HG03108 (cell line): Measurements from ENCODE around the gene NSUN2.
"Not testable (repeated sequence)": the region's sequence is repeated elsewhere in the genome, so short reads cannot be mapped to it uniquely, and the experiment has no call there.

Experiments used
- ATAC-seq: cut with Tn5 transposase; IDR thresholded peaks from one replicate; pipeline ENCODE4 v1.9.1; 2021; ENCODE audit warnings: moderate library complexity; ENCODE audit not compliant: unreplicated experiment

Gene NSUN2

GRCh38 chr5:6632888-6633468, at the start of gene NSUN2, which contains the start of gene SRD5A1:
Gene NSUN2, minus strand, starts transcription at chr5:6633044. Its CDS starts 65 bp downstream, at chr5:6632979.
Gene SRD5A1, plus strand, starts transcription at chr5:6633440. Its CDS starts 137 bp downstream, at chr5:6633577.
- peak; percentile 86 for ATAC-seq

DNA sequence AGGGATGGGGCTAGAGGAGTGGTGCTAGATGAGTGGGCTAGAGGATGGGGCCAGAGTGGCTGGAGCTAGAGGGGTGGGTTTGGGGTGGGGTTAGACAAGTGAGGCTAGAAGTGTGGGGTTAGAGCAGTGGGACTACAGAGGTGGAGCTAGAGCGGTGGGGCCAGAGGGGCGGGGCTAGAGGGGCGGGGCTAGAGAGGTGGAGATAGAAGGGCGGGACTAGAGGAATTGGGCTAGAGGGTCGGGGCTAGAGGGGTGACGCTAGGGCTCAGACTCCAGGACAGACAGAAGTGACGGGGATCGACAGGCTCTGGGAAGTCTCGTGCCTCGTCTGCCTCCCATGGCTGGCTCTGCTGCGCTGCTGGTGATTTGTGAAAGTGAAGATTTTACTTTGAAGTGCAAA, 49.4 kb upstream of the NSUN2 start:
- ATAC-seq = no peak

DNA sequence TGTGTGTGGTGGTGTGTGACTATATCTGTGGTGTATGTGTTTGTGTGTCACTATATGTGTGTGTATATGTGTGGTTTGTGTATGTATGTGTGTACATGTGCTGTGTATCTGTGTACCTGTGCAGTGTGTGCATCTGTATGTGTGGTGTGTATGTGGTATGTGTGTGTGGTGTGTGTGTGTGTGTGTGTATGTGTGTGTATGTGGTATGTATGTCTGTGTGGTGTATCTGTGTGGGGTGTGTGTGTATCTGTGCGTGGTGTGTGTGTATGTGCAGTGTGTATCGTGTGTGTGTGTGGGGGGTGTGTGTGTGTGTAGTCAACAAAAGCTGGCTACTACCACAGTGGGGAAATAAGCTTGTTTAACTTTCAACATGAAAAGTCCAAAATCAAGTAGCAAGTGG, 48.8 kb upstream of the NSUN2 start:
- ATAC-seq = no peak

DNA sequence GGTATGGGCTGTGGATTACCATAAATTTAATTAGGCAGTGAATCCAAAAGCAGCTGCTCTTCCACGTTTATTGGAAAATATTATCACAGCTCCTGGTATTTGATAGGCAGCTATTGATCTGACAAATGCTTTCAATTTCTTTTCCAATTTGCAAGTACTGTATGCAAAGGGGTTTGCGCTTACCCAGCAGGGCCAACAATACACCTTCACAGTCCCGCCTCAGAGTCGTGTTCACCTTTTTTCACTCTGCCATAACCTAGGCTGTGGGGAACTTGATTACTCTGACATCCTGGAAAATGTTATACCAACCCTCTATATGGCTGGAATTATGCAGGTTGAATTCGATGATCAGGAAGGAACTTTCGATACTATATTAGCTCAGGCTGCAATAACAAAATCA, 48.1 kb upstream of the NSUN2 start:
- no peak for ATAC-seq

DNA sequence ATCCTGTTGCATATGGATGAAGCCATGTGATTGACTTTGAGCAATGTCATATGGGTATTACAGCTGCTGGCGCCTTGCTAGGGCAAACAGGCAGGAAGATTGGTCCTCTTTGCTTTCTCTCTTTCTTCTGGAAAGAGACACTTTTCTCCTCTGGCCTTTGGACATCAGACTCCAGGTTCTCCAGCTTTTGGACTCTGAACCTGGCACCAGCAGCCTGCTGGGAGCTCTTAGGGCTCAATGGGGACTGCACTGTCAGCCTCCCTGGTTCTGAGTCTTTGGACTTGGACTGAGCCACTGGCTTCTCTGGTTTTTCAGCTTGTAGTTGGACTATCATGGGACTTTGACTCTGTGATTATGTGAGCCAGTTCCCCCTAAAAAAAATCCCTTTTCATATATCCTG, 45.5 kb upstream of the NSUN2 start:
- no peak for ATAC-seq

GRCh38 chr5:6676702-6677101, 43.9 kb upstream of the NSUN2 start:
- no peak for ATAC-seq

GRCh38 chr5:6675784-6676491, 43.1 kb upstream of the NSUN2 start:
- no peak for ATAC-seq

GRCh38 chr5:6674886-6675285, 42.0 kb upstream of the NSUN2 start:
- ATAC-seq = no peak

GRCh38 chr5:6674421-6674820, 41.6 kb upstream of the NSUN2 start:
- no peak for ATAC-seq

- ATAC-seq = no peak
These were observed 41.1 kb upstream of the NSUN2 start for GRCh38 chr5:6673963-6674362.

DNA sequence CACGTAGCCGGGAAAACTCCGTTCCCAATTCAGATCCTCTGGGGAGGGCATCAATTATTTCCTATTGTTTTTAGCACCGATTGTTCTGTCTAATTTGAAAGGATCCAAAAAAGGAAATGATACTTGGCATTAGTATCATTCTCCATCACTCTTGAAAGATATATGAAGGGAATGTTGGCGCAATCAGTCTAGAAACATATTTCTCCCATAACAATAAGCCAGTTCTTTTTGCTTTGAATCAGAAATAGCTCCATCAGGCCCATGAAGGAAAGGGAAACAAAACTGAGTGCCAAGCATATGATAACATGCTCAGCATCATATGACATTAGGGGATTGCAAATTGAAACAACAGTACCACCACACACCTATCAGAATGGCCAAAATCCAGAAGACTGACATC, 40.2 kb upstream of the NSUN2 start:
- ATAC-seq = no peak

DNA sequence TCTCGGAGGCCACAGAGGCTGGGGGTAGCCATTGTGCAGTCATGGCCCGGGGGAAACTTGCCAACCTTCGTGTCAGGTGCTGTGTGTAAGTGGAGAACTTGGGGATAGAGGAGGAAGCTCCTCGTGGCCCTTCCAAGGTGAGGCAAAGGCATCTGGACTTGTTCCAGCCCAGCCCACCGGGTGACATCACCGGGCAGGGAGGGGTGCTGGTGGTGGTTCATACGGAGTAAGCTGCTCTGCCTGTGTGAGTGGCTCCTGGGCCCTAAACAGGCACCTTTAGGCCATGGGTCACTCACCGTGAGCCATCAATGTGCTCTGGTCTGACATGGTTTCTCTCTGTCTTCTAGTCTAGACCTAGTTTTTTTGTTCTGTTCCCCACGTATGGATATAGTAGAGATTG, 35.9 kb upstream of the NSUN2 start:
- ATAC-seq = not testable (repeated sequence)

DNA sequence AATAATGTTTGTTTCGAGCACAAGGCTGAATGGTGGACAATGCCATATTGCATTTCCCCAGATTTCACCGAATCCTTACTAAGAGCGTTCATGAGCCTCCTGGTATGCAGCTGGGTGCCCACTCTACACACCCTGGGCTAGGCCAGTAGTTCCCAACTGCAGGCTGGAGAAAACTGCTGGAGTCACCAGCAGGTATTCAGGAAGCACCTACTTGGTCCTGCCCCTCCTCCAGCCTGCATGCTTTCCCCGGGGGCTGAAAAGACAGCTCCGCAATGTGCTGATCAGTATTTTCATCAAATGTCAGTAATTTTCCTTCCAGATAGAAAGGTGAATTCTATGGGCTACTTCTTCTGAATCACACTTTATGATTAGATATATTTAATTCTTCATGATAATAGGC, 34.8 kb upstream of the NSUN2 start:
- no peak for ATAC-seq

DNA sequence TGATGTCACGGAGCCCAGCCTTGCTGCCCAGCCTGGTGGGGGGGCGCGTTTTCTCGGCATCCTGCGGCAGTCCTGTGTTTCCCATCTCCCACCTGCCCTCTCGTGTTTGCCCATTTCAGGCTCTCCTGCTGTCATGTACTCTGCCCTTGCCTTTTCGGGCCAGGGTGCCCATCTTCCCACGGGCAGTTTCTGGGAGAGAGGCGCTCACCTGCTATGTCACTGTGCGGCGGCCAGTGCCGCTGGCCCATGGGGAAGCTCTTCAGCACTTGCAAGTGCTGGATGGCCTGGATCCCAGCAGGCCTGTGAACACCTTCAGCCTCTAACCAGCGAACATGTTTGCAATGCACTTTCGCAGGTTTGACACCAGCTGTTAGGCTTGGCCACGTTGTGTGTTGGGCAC, 33.9 kb upstream of the NSUN2 start:
- ATAC-seq = no peak

DNA sequence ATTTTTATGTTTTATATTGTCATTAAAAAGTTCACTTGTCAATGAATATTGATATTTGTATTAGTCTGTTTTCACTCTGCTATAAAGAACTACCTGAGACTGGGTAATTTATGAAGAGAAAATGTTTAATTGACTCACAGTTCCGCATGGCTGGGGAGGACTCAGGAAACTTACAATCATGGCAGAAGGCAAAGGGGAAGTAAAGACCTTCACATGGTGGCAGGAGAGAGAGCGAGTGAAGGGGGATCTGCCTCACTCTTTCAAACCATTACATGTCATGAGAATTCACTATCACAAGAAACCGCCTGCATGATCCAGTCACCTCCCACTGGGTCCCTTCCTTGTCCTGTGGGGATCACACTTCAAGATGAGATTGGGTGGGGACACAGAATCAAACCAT, 27.8 kb upstream of the NSUN2 start:
- peak; percentile 27 for ATAC-seq

- ATAC-seq = peak; percentile 81
These were observed 27.3 kb upstream of the NSUN2 start for GRCh38 chr5:6659941-6660684.

- no peak for ATAC-seq
These were observed 23.8 kb upstream of the NSUN2 start for GRCh38 chr5:6656680-6657079.

- ATAC-seq = no peak
These were observed 22.6 kb upstream of the NSUN2 start for GRCh38 chr5:6655432-6655831.

- ATAC-seq = peak; percentile 98
These were observed 19.2 kb upstream of the NSUN2 start for GRCh38 chr5:6652025-6652424.

- ATAC-seq = no peak
These were observed 16.8 kb upstream of the NSUN2 start for GRCh38 chr5:6649681-6650080.

DNA sequence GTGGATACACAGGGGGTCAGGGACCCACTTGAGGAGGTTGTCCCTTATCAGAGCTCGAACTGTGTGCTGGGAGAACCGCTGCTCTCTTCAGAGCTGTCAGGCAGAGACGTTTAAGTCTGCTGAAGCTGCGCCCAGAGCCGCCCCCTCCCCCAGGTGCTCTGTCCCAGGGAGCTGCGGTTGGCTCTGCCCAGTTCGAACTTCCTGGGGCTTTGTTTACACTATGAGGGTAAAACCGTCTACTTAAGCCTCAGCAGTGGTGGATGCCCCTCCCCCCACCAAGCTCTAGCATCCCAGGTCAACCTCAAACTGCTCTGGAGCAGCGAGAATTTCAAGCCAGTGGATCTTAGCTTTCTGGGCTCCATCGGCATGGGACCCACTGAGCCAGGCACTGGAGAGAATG, 16.3 kb upstream of the NSUN2 start:
- no peak for ATAC-seq
